ENCODE results near the gene PSG1.
"Not testable (repeated sequence)": the region's sequence is repeated elsewhere in the genome, so short reads cannot be mapped to it uniquely, and the experiment has no call there.

The PSG1 gene

GRCh38 chr19:42850981-42851717 is 28.4 kb downstream of the PSG1 start:
- H3K27me3 ChIP-seq (ENCODE audit: low read length): no peaks in the 10 kb centered on the region
- no peaks in the 10 kb centered on the region for H3K79me2 ChIP-seq (ENCODE audit: insufficient read depth, low read length)
- no peak overlapping the region for H3K4me3 ChIP-seq (ENCODE audit: insufficient read depth, low read length, poor library complexity, severe bottlenecking)
- H4K20me1 ChIP-seq (ENCODE audit: low read depth, low read length): no peaks in the 10 kb centered on the region
- no peaks in the 10 kb centered on the region for H3K9me2 ChIP-seq (replicated peaks; ENCODE audit: insufficient read depth, low read length)
- no peak overlapping the region for H3K4me2 ChIP-seq (ENCODE audit: low read depth, low read length, poor library complexity, severe bottlenecking)
- no peak for TF ChIP-seq CTCF (IDR thresholded peaks at IDR 0.05; ENCODE audit: insufficient read depth, low read length, poor library complexity, severe bottlenecking)
- TF ChIP-seq EZH2phosphoT487 (conservative IDR thresholded peaks at IDR 0.05; ENCODE audit: low read length): no peak
- H3K9ac ChIP-seq (ENCODE audit: low read length): no peak overlapping the region
- no peaks in the 10 kb centered on the region for H3K36me3 ChIP-seq (ENCODE audit: low read length)
- no peak overlapping the region for H2AFZ ChIP-seq (ENCODE audit: low read depth, low read length, severe bottlenecking)
- H3K9me3 ChIP-seq (ENCODE audit: insufficient read depth, low read length): no peaks in the 10 kb centered on the region
- H3K27ac ChIP-seq (ENCODE audit: low read depth, low read length): no peak overlapping the region
- H3F3A ChIP-seq (ENCODE audit: insufficient read depth): no peaks in the 10 kb centered on the region

DNA sequence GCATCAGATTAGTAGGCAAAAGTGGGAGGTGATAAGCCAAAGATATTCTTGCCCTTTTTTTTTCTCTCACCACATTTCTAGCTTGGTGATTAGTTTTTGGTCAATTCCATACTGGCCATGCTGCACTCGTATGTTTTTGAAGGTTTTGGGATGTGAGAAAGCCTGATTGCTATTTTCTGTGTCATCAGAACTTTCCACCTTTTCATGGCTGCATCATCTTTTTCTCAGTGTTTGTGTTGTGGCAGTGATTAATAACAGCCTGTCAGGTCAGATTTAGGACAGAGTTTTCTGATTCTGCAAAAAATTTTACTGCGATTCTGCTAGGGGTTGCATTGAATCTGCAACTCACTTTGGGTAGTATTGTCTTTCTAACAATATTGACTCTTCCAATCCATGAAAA is 32.9 kb downstream of the PSG1 start:
- Histone ChIP-seq H3K27me3 (ENCODE audit: low read length) (no peaks in the 10 kb centered on the region), H4K20me1 (ENCODE audit: low read depth, low read length) (no peaks in the 10 kb centered on the region), H3K36me3 (ENCODE audit: low read length) (no peaks in the 10 kb centered on the region), H3F3A (ENCODE audit: insufficient read depth) (no peaks in the 10 kb centered on the region), H3K4me3 (ENCODE audit: insufficient read depth, low read length, poor library complexity, severe bottlenecking) (no peak overlapping the region), H3K9me3 (ENCODE audit: insufficient read depth, low read length) (no peaks in the 10 kb centered on the region), H3K4me2 (ENCODE audit: low read depth, low read length, poor library complexity, severe bottlenecking) (no peak overlapping the region), H2AFZ (ENCODE audit: low read depth, low read length, severe bottlenecking) (no peak overlapping the region), H3K27ac (ENCODE audit: low read depth, low read length) (no peak overlapping the region), H3K9ac (ENCODE audit: low read length) (no peak overlapping the region), H3K79me2 (ENCODE audit: insufficient read depth, low read length) (no peaks in the 10 kb centered on the region), H3K9me2 (replicated peaks; ENCODE audit: insufficient read depth, low read length) (no peaks in the 10 kb centered on the region)
- TF ChIP-seq EZH2phosphoT487 (conservative IDR thresholded peaks at IDR 0.05; ENCODE audit: low read length) (no peak), CTCF (IDR thresholded peaks at IDR 0.05; ENCODE audit: insufficient read depth, low read length, poor library complexity, severe bottlenecking) (no peak)

- not testable (repeated sequence) for H2AFZ ChIP-seq (ENCODE audit: low read depth, low read length, severe bottlenecking); H3K79me2 ChIP-seq (ENCODE audit: insufficient read depth, low read length); H3K4me2 ChIP-seq (ENCODE audit: low read depth, low read length, poor library complexity, severe bottlenecking); H3K27me3 ChIP-seq (ENCODE audit: low read length); H3K9me3 ChIP-seq (ENCODE audit: insufficient read depth, low read length); H3K4me3 ChIP-seq (ENCODE audit: insufficient read depth, low read length, poor library complexity, severe bottlenecking); H3K27ac ChIP-seq (ENCODE audit: low read depth, low read length); H3F3A ChIP-seq (ENCODE audit: insufficient read depth); H3K9ac ChIP-seq (ENCODE audit: low read length); H4K20me1 ChIP-seq (ENCODE audit: low read depth, low read length); H3K9me2 ChIP-seq (replicated peaks; ENCODE audit: insufficient read depth, low read length); H3K36me3 ChIP-seq (ENCODE audit: low read length)
These were observed 35.9 kb downstream of the PSG1 start for GRCh38 chr19:42843631-42844030.

DNA sequence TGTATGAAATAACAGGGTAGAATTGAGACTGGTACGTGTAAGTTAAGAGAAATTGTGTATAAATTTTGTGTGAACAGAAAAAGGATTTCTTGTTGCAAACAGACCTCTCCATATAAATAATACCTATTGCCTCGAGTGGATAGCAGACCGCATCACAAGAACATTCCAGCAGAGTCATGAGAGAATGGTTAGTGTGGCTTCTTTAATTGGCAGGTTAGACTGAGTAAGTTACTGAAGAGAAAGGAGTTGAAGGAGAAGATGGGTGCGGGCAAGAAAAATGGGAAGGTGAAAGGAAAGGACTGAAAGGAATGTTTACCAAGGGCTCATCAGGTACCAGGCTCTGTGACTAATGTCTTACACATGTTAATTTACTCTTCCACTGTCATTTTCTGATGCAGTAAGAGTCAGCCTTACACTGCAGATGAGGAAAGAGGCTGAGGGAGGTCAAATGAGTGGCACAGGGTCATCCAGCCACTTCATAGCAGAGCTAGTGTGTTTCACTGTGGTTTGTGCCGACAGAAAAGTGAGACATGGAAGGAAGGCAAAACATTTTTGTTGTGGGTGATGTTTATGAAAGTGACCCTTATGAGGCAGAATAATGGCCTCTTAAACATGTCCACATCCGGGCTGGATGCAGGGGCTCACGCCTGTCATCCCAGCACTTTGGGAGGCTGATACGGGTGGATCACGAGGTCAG is 46.6 kb downstream of the PSG1 start:
- H3K36me3 ChIP-seq (ENCODE audit: low read length); H3K9me2 ChIP-seq (replicated peaks; ENCODE audit: insufficient read depth, low read length); H3K9me3 ChIP-seq (ENCODE audit: insufficient read depth, low read length); H4K20me1 ChIP-seq (ENCODE audit: low read depth, low read length); H2AFZ ChIP-seq (ENCODE audit: low read depth, low read length, severe bottlenecking); H3K4me3 ChIP-seq (ENCODE audit: insufficient read depth, low read length, poor library complexity, severe bottlenecking); H3K79me2 ChIP-seq (ENCODE audit: insufficient read depth, low read length); H3K4me2 ChIP-seq (ENCODE audit: low read depth, low read length, poor library complexity, severe bottlenecking); H3K9ac ChIP-seq (ENCODE audit: low read length); H3K27me3 ChIP-seq (ENCODE audit: low read length); H3F3A ChIP-seq (ENCODE audit: insufficient read depth); H3K27ac ChIP-seq (ENCODE audit: low read depth, low read length): not testable (repeated sequence)

DNA sequence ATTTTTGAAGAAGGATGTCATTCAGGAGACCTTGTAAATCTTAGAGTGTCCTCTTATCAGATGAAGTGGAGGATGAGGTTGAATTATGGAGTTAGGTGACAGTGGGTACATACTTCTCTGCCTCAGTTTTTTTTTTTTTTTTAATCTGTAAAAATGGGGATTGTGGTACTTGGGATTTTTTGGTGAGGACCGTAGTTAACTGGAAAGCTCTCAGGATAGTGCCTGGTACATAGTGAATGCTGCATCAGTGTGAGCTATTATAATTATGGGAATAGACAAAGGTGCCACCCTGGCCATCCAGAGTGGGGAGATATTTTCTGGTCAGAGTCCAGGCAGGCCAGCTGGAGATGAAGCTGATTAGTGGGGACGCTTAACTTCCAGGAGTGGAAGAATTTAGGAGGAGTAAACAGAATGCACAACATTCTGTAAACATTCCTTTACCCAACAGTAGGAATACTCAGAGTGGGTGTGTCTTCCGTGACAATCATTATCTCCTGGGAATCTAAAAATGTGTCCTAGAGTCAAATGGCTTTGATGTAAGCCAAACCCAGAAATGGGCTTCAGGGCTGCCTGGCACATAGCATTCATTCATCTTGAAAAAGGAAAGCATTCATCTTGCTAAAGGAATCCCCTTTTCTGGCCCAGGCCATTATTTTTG is 47.4 kb downstream of the PSG1 start:
- not testable (repeated sequence) for H2AFZ ChIP-seq (ENCODE audit: low read depth, low read length, severe bottlenecking); H3K27ac ChIP-seq (ENCODE audit: low read depth, low read length); H3K4me2 ChIP-seq (ENCODE audit: low read depth, low read length, poor library complexity, severe bottlenecking)

More for the DNA sequence above, 47.4 kb downstream of the PSG1 start:
- not testable (repeated sequence) for H3K9ac ChIP-seq (ENCODE audit: low read length); H3K9me3 ChIP-seq (ENCODE audit: insufficient read depth, low read length); H3K4me3 ChIP-seq (ENCODE audit: insufficient read depth, low read length, poor library complexity, severe bottlenecking); H3K36me3 ChIP-seq (ENCODE audit: low read length); H3K9me2 ChIP-seq (replicated peaks; ENCODE audit: insufficient read depth, low read length); H3K27me3 ChIP-seq (ENCODE audit: low read length); H3F3A ChIP-seq (ENCODE audit: insufficient read depth); H3K79me2 ChIP-seq (ENCODE audit: insufficient read depth, low read length); H4K20me1 ChIP-seq (ENCODE audit: low read depth, low read length)
